Hippocampal formation (tissue), 2 donors: ENCODE measurements around the gene TUBAL3.
"Not testable (repeated sequence)": the region's sequence is repeated elsewhere in the genome, so short reads cannot be mapped to it uniquely, and the experiment has no call there.

Experiments
- DNase-seq, 2 donors: peaks; one replicate each; lab custom pipeline; 2025; lab: John Stamatoyannopoulos, UW

The TUBAL3 gene

GRCh38 chr10:5423771-5424170, 19.1 kb upstream of the TUBAL3 start:
- DNase-seq, result no peak

GRCh38 chr10:5419466-5420094, 15.0 kb upstream of the TUBAL3 start:
- no peak for DNase-seq

GRCh38 chr10:5418584-5418983, 14.0 kb upstream of the TUBAL3 start:
- DNase-seq, result no peak

- no peak for DNase-seq
Observed at GRCh38 chr10:5416981-5417380, 12.4 kb upstream of the TUBAL3 start.

- no peak for DNase-seq
Observed at GRCh38 chr10:5413012-5413938, 8.6 kb upstream of the TUBAL3 start.

- DNase-seq, result peak; percentile 90
Observed at GRCh38 chr10:5412277-5412941, 7.8 kb upstream of the TUBAL3 start, which contains the start of gene NET1. Gene NET1 (plus strand): TSS chr10:5412557. CDS start chr10:5412693, 136 bp downstream.

- DNase-seq, result no peak
Observed at GRCh38 chr10:5411941-5412276, 7.3 kb upstream of the TUBAL3 start.

- DNase-seq, result not testable (repeated sequence)
Observed at GRCh38 chr10:5410787-5411186, 6.2 kb upstream of the TUBAL3 start.

GRCh38 chr10:5406918-5407317, 2.3 kb upstream of the TUBAL3 start:
- no peak for DNase-seq

GRCh38 chr10:5402798-5403197, 1.8 kb downstream of the TUBAL3 start:
- no peak for DNase-seq

- DNase-seq, result no peak
Observed at GRCh38 chr10:5400468-5401240, 4.0 kb downstream of the TUBAL3 start.

- DNase-seq, result no peak
Observed at GRCh38 chr10:5399332-5399731, 5.3 kb downstream of the TUBAL3 start.

GRCh38 chr10:5396556-5397300, 7.9 kb downstream of the TUBAL3 start:
- DNase-seq, result peak; percentile 36 to 64

- no peak for DNase-seq
Observed at GRCh38 chr10:5395168-5395567, 9.5 kb downstream of the TUBAL3 start.

- DNase-seq, result no peak
Observed at GRCh38 chr10:5393529-5393928, 11.1 kb downstream of the TUBAL3 start.

GRCh38 chr10:5391790-5392189, 12.8 kb downstream of the TUBAL3 start:
- peak in 1 of 2 donors; percentile 0 for DNase-seq

- no peak for DNase-seq
Observed at GRCh38 chr10:5390607-5391205, 13.9 kb downstream of the TUBAL3 start.

GRCh38 chr10:5387169-5387568, 17.5 kb downstream of the TUBAL3 start:
- no peak for DNase-seq

GRCh38 chr10:5385224-5385623, 19.4 kb downstream of the TUBAL3 start:
- DNase-seq, result no peak

- no peak for DNase-seq
Observed at GRCh38 chr10:5381187-5381586, 23.4 kb downstream of the TUBAL3 start.

GRCh38 chr10:5380395-5380794, 24.2 kb downstream of the TUBAL3 start:
- not testable (repeated sequence) for DNase-seq
